ENCODE measurements around the gene MTHFD2. TPM values are rescaled to one million over a fixed set of nuclear protein-coding genes. Genes with fewer than 3 reads are reported as not detected.
"Not testable (repeated sequence)": the region's sequence is repeated elsewhere in the genome, so short reads cannot be mapped to it uniquely, and the experiment has no call there.

Gene MTHFD2
- total RNA-seq, 1 experiment from 2014 or later, result 205 TPM

GRCh38 chr2:74206180-74206688, 7.8 kb downstream of the MTHFD2 start:
- Mint-ChIP-seq H3K27me3 (ENCODE audit: unreplicated experiment) (no peaks in the 10 kb centered on the region), H3K4me1 (ENCODE audit: low read depth, unreplicated experiment) (peaks cover 29% of the 10 kb centered on the region), H3K27ac (ENCODE audit: unreplicated experiment) (peak overlapping the region; percentile 60), H3K4me3 (ENCODE audit: low read depth, unreplicated experiment) (peak overlapping the region; percentile 41), H3K9me3 (ENCODE audit: low read depth, unreplicated experiment) (no peaks in the 10 kb centered on the region), H3K36me3 (ENCODE audit: insufficient read depth, unreplicated experiment) (peaks cover 86% of the 10 kb centered on the region)
- TF ChIP-seq CTCF (IDR thresholded peaks at IDR 0.05; ENCODE audit: unreplicated experiment), result no peak
- intact Hi-C loops (cut with micrococcal nuclease; ENCODE audit: unreplicated experiment), result no loop called here
- no peak for DNase-seq
- CTCF ChIA-PET, result no interaction called here
- BruUV-seq (replicated peaks), result no TSS peak

GRCh38 chr2:74212702-74213410, 14.4 kb downstream of the MTHFD2 start:
- H3K27me3 Mint-ChIP-seq (ENCODE audit: unreplicated experiment), result no peaks in the 10 kb centered on the region
- intact Hi-C loops (cut with micrococcal nuclease; ENCODE audit: unreplicated experiment), result no loop called here
- H3K9me3 Mint-ChIP-seq (ENCODE audit: low read depth, unreplicated experiment), result no peaks in the 10 kb centered on the region
- no peak overlapping the region for H3K4me3 Mint-ChIP-seq (ENCODE audit: low read depth, unreplicated experiment)
- DNase-seq, result no peak
- no peak for TF ChIP-seq CTCF (IDR thresholded peaks at IDR 0.05; ENCODE audit: unreplicated experiment)
- no peaks in the 10 kb centered on the region for H3K4me1 Mint-ChIP-seq (ENCODE audit: low read depth, unreplicated experiment)
- no TSS peak for BruUV-seq (replicated peaks)
- H3K27ac Mint-ChIP-seq (ENCODE audit: unreplicated experiment), result no peak overlapping the region
- peaks cover 74% of the 10 kb centered on the region for H3K36me3 Mint-ChIP-seq (ENCODE audit: insufficient read depth, unreplicated experiment)
- CTCF ChIA-PET, result no interaction called here

- intact Hi-C loops (cut with micrococcal nuclease; ENCODE audit: unreplicated experiment); H3K9me3 Mint-ChIP-seq (ENCODE audit: low read depth, unreplicated experiment); H3K27ac Mint-ChIP-seq (ENCODE audit: unreplicated experiment); H3K27me3 Mint-ChIP-seq (ENCODE audit: unreplicated experiment); H3K4me1 Mint-ChIP-seq (ENCODE audit: low read depth, unreplicated experiment); CTCF ChIA-PET; DNase-seq; H3K4me3 Mint-ChIP-seq (ENCODE audit: low read depth, unreplicated experiment): not testable (repeated sequence)
- peaks cover 65% of the 10 kb centered on the region for H3K36me3 Mint-ChIP-seq (ENCODE audit: insufficient read depth, unreplicated experiment)
- TSS peak; percentile 26 for BruUV-seq (replicated peaks)
Observed at GRCh38 chr2:74215771-74216170, 17.4 kb downstream of the MTHFD2 start.

GRCh38 chr2:74216642-74217041, 18.2 kb downstream of the MTHFD2 start:
- no TSS peak for BruUV-seq (replicated peaks)
- H3K36me3 Mint-ChIP-seq (ENCODE audit: insufficient read depth, unreplicated experiment), result peaks cover 65% of the 10 kb centered on the region
- no peak for DNase-seq
- H3K27me3 Mint-ChIP-seq (ENCODE audit: unreplicated experiment), result no peaks in the 10 kb centered on the region
- CTCF ChIA-PET, result no interaction called here
- H3K9me3 Mint-ChIP-seq (ENCODE audit: low read depth, unreplicated experiment), result no peaks in the 10 kb centered on the region
- no peak overlapping the region for H3K4me3 Mint-ChIP-seq (ENCODE audit: low read depth, unreplicated experiment)
- H3K27ac Mint-ChIP-seq (ENCODE audit: unreplicated experiment), result no peak overlapping the region
- TF ChIP-seq CTCF (IDR thresholded peaks at IDR 0.05; ENCODE audit: unreplicated experiment), result no peak
- intact Hi-C loops (cut with micrococcal nuclease; ENCODE audit: unreplicated experiment), result no loop called here
- H3K4me1 Mint-ChIP-seq (ENCODE audit: low read depth, unreplicated experiment), result no peaks in the 10 kb centered on the region

GRCh38 chr2:74219846-74220486, 21.6 kb downstream of the MTHFD2 start:
- no TSS peak for BruUV-seq (replicated peaks)
- Mint-ChIP-seq H3K4me3 (ENCODE audit: low read depth, unreplicated experiment) (no peak overlapping the region), H3K4me1 (ENCODE audit: low read depth, unreplicated experiment) (no peaks in the 10 kb centered on the region), H3K9me3 (ENCODE audit: low read depth, unreplicated experiment) (no peaks in the 10 kb centered on the region), H3K27ac (ENCODE audit: unreplicated experiment) (peak overlapping the region; percentile 21), H3K36me3 (ENCODE audit: insufficient read depth, unreplicated experiment) (peaks cover 59% of the 10 kb centered on the region), H3K27me3 (ENCODE audit: unreplicated experiment) (no peaks in the 10 kb centered on the region)
- DNase-seq, result no peak
- CTCF ChIA-PET, result no interaction called here
- intact Hi-C loops (cut with micrococcal nuclease; ENCODE audit: unreplicated experiment), result no loop called here
- no peak for TF ChIP-seq CTCF (IDR thresholded peaks at IDR 0.05; ENCODE audit: unreplicated experiment)
